ENCODE data around the gene OXA1L. TPM values are rescaled to one million over a fixed set of nuclear protein-coding genes. Genes with fewer than 3 reads are reported as not detected.

OXA1L gene
- total and polyA plus RNA-seq, 4 donors: 53.6 to 106 (median 61.8) TPM

GRCh38 chr14:22781301-22781991, 15.0 kb downstream of the OXA1L start:
- Histone ChIP-seq H3K4me1 (ENCODE audit: control insufficient read depth in 4 of 4, insufficient read depth in 4 of 4, low read length in 3 of 4) (peaks cover 0 to 2% (median 0%) of the 10 kb centered on the region in 4 donors), H3K4me3 (ENCODE audit: low read depth in 1 of 3, low read length in 3 of 3) (no peak overlapping the region), H3K9me3 (ENCODE audit: control insufficient read depth in 4 of 4, low read length in 3 of 4) (no peaks in the 10 kb centered on the region), H3K9ac (ENCODE audit: low read depth in 1 of 2, low read length in 2 of 2) (no peak overlapping the region), H3K27me3 (ENCODE audit: control insufficient read depth in 4 of 4, insufficient read depth in 4 of 4, low read length in 3 of 4) (no peaks in the 10 kb centered on the region), H3K27ac (ENCODE audit: low read depth in 1 of 2, low read length in 2 of 2) (no peak overlapping the region), H3K36me3 (ENCODE audit: control insufficient read depth in 4 of 4, insufficient read depth in 3 of 4, low read depth in 1 of 4, low read length in 3 of 4) (no peaks in the 10 kb centered on the region)
- DNase-seq (ENCODE audit: low spot score): no peak
- WGBS: 0% methylated on average over 1 of the region's 1 CpG
- no peak for TF ChIP-seq NR2F2 (IDR thresholded peaks at IDR 0.05)
- no peak for TF ChIP-seq HNF4A (conservative IDR thresholded peaks at IDR 0.05)
- no peak for TF ChIP-seq JUND (IDR thresholded peaks at IDR 0.05)
- TF ChIP-seq GABPA (IDR thresholded peaks at IDR 0.05 in 1 of 2, conservative IDR thresholded peaks at IDR 0.05 in 1 of 2): no peak
- no peak for TF ChIP-seq CTCF (IDR thresholded peaks at IDR 0.05; ENCODE audit: low read depth, low read length, missing input control)
- TF ChIP-seq, protein P1, sequence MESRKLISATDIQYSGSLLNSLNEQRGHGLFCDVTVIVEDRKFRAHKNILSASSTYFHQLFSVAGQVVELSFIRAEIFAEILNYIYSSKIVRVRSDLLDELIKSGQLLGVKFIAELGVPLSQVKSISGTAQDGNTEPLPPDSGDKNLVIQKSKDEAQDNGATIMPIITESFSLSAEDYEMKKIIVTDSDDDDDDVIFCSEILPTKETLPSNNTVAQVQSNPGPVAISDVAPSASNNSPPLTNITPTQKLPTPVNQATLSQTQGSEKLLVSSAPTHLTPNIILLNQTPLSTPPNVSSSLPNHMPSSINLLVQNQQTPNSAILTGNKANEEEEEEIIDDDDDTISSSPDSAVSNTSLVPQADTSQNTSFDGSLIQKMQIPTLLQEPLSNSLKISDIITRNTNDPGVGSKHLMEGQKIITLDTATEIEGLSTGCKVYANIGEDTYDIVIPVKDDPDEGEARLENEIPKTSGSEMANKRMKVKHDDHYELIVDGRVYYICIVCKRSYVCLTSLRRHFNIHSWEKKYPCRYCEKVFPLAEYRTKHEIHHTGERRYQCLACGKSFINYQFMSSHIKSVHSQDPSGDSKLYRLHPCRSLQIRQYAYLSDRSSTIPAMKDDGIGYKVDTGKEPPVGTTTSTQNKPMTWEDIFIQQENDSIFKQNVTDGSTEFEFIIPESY (IDR thresholded peaks at IDR 0.05): no peak
- TF ChIP-seq RAD21 (IDR thresholded peaks at IDR 0.05): no peak
- no peak for TF ChIP-seq FOXA2 (IDR thresholded peaks at IDR 0.05)
- TF ChIP-seq MAX (IDR thresholded peaks at IDR 0.05): no peak
- no peak for TF ChIP-seq SP1 (IDR thresholded peaks at IDR 0.05)
- no peak for TF ChIP-seq HNF4G (IDR thresholded peaks at IDR 0.05)
- no peak for TF ChIP-seq YY1 (IDR thresholded peaks at IDR 0.05)
- TF ChIP-seq RXRA (IDR thresholded peaks at IDR 0.05): no peak
- TF ChIP-seq, protein P2, sequence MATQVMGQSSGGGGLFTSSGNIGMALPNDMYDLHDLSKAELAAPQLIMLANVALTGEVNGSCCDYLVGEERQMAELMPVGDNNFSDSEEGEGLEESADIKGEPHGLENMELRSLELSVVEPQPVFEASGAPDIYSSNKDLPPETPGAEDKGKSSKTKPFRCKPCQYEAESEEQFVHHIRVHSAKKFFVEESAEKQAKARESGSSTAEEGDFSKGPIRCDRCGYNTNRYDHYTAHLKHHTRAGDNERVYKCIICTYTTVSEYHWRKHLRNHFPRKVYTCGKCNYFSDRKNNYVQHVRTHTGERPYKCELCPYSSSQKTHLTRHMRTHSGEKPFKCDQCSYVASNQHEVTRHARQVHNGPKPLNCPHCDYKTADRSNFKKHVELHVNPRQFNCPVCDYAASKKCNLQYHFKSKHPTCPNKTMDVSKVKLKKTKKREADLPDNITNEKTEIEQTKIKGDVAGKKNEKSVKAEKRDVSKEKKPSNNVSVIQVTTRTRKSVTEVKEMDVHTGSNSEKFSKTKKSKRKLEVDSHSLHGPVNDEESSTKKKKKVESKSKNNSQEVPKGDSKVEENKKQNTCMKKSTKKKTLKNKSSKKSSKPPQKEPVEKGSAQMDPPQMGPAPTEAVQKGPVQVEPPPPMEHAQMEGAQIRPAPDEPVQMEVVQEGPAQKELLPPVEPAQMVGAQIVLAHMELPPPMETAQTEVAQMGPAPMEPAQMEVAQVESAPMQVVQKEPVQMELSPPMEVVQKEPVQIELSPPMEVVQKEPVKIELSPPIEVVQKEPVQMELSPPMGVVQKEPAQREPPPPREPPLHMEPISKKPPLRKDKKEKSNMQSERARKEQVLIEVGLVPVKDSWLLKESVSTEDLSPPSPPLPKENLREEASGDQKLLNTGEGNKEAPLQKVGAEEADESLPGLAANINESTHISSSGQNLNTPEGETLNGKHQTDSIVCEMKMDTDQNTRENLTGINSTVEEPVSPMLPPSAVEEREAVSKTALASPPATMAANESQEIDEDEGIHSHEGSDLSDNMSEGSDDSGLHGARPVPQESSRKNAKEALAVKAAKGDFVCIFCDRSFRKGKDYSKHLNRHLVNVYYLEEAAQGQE (IDR thresholded peaks at IDR 0.05): no peak

DNA sequence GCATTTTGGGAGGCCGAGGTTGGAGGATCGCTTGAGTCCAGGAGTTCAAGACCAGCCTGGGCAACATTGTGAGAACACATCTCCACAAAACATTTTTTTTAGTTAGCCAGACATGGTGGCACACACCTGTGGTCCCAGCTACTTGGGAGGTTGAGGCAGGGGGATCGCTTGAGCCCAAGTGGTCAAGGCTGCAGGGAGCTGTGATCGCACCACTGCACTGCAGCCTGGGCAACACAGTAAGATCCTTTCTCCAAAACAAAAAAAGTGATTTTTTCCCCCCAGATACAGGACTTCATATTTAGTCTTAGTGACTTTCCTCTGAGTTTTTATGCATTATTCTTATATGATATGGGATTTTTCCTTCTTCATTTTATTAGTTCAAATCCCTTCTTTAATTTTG, 20.2 kb downstream of the OXA1L start:
- WGBS: 96% methylated on average over 4 of the region's 4 CpGs
- Histone ChIP-seq H3K27me3 (ENCODE audit: control insufficient read depth in 4 of 4, insufficient read depth in 4 of 4, low read length in 3 of 4) (no peaks in the 10 kb centered on the region), H3K9me3 (ENCODE audit: control insufficient read depth in 4 of 4, low read length in 3 of 4) (no peaks in the 10 kb centered on the region), H3K9ac (ENCODE audit: low read depth in 1 of 2, low read length in 2 of 2) (no peak overlapping the region), H3K4me3 (ENCODE audit: low read depth in 1 of 3, low read length in 3 of 3) (no peak overlapping the region), H3K36me3 (ENCODE audit: control insufficient read depth in 4 of 4, insufficient read depth in 3 of 4, low read depth in 1 of 4, low read length in 3 of 4) (no peaks in the 10 kb centered on the region), H3K4me1 (ENCODE audit: control insufficient read depth in 4 of 4, insufficient read depth in 4 of 4, low read length in 3 of 4) (peaks cover 0 to 2% (median 0%) of the 10 kb centered on the region in 4 donors), H3K27ac (ENCODE audit: low read depth in 1 of 2, low read length in 2 of 2) (no peak overlapping the region)
- no peak for DNase-seq (ENCODE audit: low spot score)
- TF ChIP-seq, protein P1 (IDR thresholded peaks at IDR 0.05): no peak
- TF ChIP-seq RXRA (IDR thresholded peaks at IDR 0.05) (no peak), HNF4A (conservative IDR thresholded peaks at IDR 0.05) (no peak), YY1 (IDR thresholded peaks at IDR 0.05) (no peak), CTCF (IDR thresholded peaks at IDR 0.05; ENCODE audit: low read depth, low read length, missing input control) (no peak)
- TF ChIP-seq, protein P2 (IDR thresholded peaks at IDR 0.05): no peak
